Astrocyte (in vitro differentiated cells and primary cell): Measurements from ENCODE around the gene CEP350.

Experiments used
- EZH2 ChIP-seq: IDR thresholded peaks from 2 replicates; pipeline ENCODE4 v1.6.1; 2012; ENCODE audit warnings: mild to moderate bottlenecking, low read length, inconsistent platforms; ENCODE audit not compliant: insufficient read depth
- TF ChIP-seq, protein P1 (sequence below): IDR thresholded peaks from 2 replicates; pipeline ENCODE4 v1.5.1; 2011; ENCODE audit warnings: low read depth, mild to moderate bottlenecking, inconsistent platforms, low read length, moderate library complexity; ENCODE audit not compliant: insufficient read depth

DNA sequence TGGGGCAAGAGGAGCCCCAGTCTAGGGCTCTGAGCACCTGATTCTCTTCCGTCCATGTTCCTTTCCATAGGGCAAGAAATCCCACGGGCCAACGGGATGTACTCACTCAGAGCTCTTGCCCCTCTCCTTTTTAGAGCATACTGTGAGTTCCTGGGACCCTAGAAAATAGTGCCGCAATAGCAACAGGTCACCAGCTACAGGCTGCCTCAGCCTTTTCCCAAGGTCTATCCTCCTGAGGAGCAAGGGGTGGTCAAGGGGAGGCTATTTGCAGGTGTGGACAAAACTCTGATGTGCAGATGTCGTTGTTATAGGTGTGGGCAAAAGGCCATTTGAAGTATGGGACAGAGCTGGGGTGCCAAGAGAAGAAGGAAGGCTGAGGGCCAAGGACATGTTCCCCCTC is 198.4 kb downstream of the CEP350 start:
- TF ChIP-seq, protein P1, sequence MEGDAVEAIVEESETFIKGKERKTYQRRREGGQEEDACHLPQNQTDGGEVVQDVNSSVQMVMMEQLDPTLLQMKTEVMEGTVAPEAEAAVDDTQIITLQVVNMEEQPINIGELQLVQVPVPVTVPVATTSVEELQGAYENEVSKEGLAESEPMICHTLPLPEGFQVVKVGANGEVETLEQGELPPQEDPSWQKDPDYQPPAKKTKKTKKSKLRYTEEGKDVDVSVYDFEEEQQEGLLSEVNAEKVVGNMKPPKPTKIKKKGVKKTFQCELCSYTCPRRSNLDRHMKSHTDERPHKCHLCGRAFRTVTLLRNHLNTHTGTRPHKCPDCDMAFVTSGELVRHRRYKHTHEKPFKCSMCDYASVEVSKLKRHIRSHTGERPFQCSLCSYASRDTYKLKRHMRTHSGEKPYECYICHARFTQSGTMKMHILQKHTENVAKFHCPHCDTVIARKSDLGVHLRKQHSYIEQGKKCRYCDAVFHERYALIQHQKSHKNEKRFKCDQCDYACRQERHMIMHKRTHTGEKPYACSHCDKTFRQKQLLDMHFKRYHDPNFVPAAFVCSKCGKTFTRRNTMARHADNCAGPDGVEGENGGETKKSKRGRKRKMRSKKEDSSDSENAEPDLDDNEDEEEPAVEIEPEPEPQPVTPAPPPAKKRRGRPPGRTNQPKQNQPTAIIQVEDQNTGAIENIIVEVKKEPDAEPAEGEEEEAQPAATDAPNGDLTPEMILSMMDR, result no peak
- TF ChIP-seq EZH2, result no peak
